Gastrocnemius medialis (tissue), 4 donors: ENCODE data around the gene SOST.

Experiments
- CTCF ChIP-seq, 5 experiments: fragments of 450-650 bp in 3 of 5; fragments of 200-600 bp in 2 of 5; sonication (generic) in 2 of 5; IDR thresholded peaks in 4 of 5; conservative IDR thresholded peaks in 1 of 5; 1 replicate in 4 of 5; 2 replicates in 1 of 5; pipeline ENCODE4 v1.5.1; 2016 to 2019; ENCODE audit warnings: antibody characterized with exemption in 5 of 5, mild to moderate bottlenecking in 3 of 5, moderate library complexity in 3 of 5
- POLR2A ChIP-seq, 2 donors: fragments of 450-650 bp; IDR thresholded peaks; one replicate each; pipeline ENCODE4 v1.6.1; 2017; ENCODE audit warnings: antibody characterized with exemption in 2 of 2, mild to moderate bottlenecking in 2 of 2, moderate library complexity in 2 of 2

GRCh38 chr17:43767053-43767712, 8.6 kb upstream of the SOST start:
- TF ChIP-seq CTCF (IDR thresholded peaks at IDR 0.05 in 4 of 5, conservative IDR thresholded peaks at IDR 0.05 in 1 of 5) (no peak), POLR2A (IDR thresholded peaks at IDR 0.05) (no peak)
